HepG2 (cell line): ENCODE measurements around the gene DIPK1A.
"Not testable (repeated sequence)": the region's sequence is repeated elsewhere in the genome, so short reads cannot be mapped to it uniquely, and the experiment has no call there.

Experiments
- E2F1 ChIP-seq: sonication (generic); formaldehyde crosslinking; IDR thresholded peaks from 2 replicates; pipeline ENCODE4 v1.5.0; 2020; ENCODE audit warnings: missing genetic modification reagents
- ETS1 ChIP-seq: sonication (generic); formaldehyde crosslinking; IDR thresholded peaks from 2 replicates; pipeline ENCODE4 v1.4.0; 2020; ENCODE audit warnings: missing genetic modification reagents
- EZH2 ChIP-seq: conservative IDR thresholded peaks from 2 replicates; pipeline ENCODE4 v1.6.1; 2012; ENCODE audit warnings: mild to moderate bottlenecking, low read depth, low read length, moderate library complexity
- NONO ChIP-seq, 2 experiments: fragments of 450-650 bp in 1 of 2; sonication (generic) in 1 of 2; formaldehyde crosslinking in 1 of 2; IDR thresholded peaks in 1 of 2; conservative IDR thresholded peaks in 1 of 2; 2 replicates each; pipeline versions ENCODE4 v1.6.1 to v1.8.0; 2017 to 2022; ENCODE audit warnings: mild to moderate bottlenecking in 1 of 2, missing genetic modification reagents in 1 of 2, moderate library complexity in 1 of 2
- RAD21 ChIP-seq: fragments of 450-650 bp; formaldehyde crosslinking; IDR thresholded peaks from 2 replicates; pipeline ENCODE4 v1.5.0; 2020; ENCODE audit warnings: mild to moderate bottlenecking
- SCMH1 ChIP-seq: sonication (generic); formaldehyde crosslinking; IDR thresholded peaks from 2 replicates; pipeline ENCODE4 v1.9.0; 2021; ENCODE audit warnings: missing genetic modification reagents, mild to moderate bottlenecking, borderline replicate concordance
- ZFP36 ChIP-seq: fragments of 150-350 bp; IDR thresholded peaks from 2 replicates; pipeline ENCODE4 v1.6.1; 2018; ENCODE audit warnings: borderline replicate concordance, low read length, low read depth; ENCODE audit not compliant: partially characterized antibody
- ZNF180 ChIP-seq: sonication (generic); formaldehyde crosslinking; IDR thresholded peaks from 2 replicates; pipeline ENCODE4 v1.4.0; 2020; ENCODE audit warnings: low read depth, missing genetic modification reagents, borderline replicate concordance
- ZNF503 ChIP-seq: sonication (generic); formaldehyde crosslinking; IDR thresholded peaks from 2 replicates; pipeline ENCODE4 v1.4.0; 2020; ENCODE audit warnings: missing genetic modification reagents
- ZNF598 ChIP-seq: sonication (generic); formaldehyde crosslinking; IDR thresholded peaks from 2 replicates; pipeline ENCODE4 v1.5.1; 2020; ENCODE audit warnings: mild to moderate bottlenecking, missing genetic modification reagents, borderline replicate concordance
- ZNF768 ChIP-seq: sonication (generic); formaldehyde crosslinking; IDR thresholded peaks from 2 replicates; pipeline ENCODE4 v1.4.0; 2020; ENCODE audit warnings: missing genetic modification reagents
- ZNF781 ChIP-seq: sonication (generic); formaldehyde crosslinking; IDR thresholded peaks from 2 replicates; pipeline ENCODE4 v1.5.1; 2020; ENCODE audit warnings: borderline replicate concordance, mild to moderate bottlenecking, missing genetic modification reagents; ENCODE audit errors: not compliant biosample characterization
- TF ChIP-seq, protein P1 (sequence below): sonication (generic); formaldehyde crosslinking; IDR thresholded peaks from 2 replicates; pipeline ENCODE4 v1.4.0; 2020; ENCODE audit warnings: missing genetic modification reagents

DNA sequence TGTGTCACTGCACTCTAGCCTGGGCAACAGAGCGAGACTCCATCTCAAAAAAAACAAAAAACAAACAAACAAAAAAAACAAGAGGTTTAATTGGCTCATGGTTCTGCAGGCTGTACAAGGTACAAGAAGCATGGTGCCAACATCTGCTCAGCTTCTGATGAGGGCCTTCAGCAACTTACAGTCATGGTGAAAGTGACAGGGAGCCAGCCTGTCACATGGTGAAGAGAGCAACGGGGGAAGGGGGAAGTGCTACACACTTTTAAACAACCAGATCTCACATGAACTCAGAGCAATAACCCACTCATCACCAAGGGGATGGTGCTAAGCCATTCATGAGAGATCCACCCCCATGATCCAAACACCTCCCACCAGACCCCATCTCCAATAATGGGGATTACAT, 63.2 kb downstream of the DIPK1A start:
- TF ChIP-seq EZH2; NONO (IDR thresholded peaks at IDR 0.05); NONO (CRISPR knock-in tag; conservative IDR thresholded peaks at IDR 0.05); E2F1 (CRISPR knock-in tag); ZFP36; ZNF781 (CRISPR knock-in tag); ZNF768; SCMH1 (CRISPR knock-in tag); ETS1 (CRISPR knock-in tag); ZNF503 (CRISPR knock-in tag); ZNF598 (CRISPR knock-in tag); ZNF180 (CRISPR knock-in tag); RAD21: not testable (repeated sequence)
- TF ChIP-seq, protein P1, sequence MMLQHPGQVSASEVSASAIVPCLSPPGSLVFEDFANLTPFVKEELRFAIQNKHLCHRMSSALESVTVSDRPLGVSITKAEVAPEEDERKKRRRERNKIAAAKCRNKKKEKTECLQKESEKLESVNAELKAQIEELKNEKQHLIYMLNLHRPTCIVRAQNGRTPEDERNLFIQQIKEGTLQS (CRISPR knock-in tag), result not testable (repeated sequence)
